Suprapubic skin (tissue), 3 donors: ENCODE data around the gene LEF1.

Source experiments
- CTCF ChIP-seq, 2 donors: fragments of 200-600 bp in 1 of 2; fragments of 450-650 bp in 1 of 2; sonication (generic) in 1 of 2; IDR thresholded peaks; one replicate each; pipeline ENCODE4 v1.5.1; 2016 to 2019; ENCODE audit warnings: antibody characterized with exemption in 2 of 2, mild to moderate bottlenecking in 1 of 2, moderate library complexity in 1 of 2
- POLR2A ChIP-seq, 2 donors: fragments of 450-650 bp; IDR thresholded peaks; one replicate each; pipeline ENCODE4 v1.6.1; 2017; ENCODE audit warnings: antibody characterized with exemption in 2 of 2, mild to moderate bottlenecking in 2 of 2, moderate library complexity in 2 of 2

GRCh38 chr4:108216510-108216909 is 47.8 kb upstream of the LEF1 start:
- no peak for TF ChIP-seq CTCF (IDR thresholded peaks at IDR 0.05)
- no peak for TF ChIP-seq POLR2A (IDR thresholded peaks at IDR 0.05)
